Spleen (tissue), 11 donors: ENCODE results near the gene UGT2B7. TPM values are rescaled to one million over a fixed set of nuclear protein-coding genes. Genes with fewer than 3 reads are reported as not detected.
"Not testable (repeated sequence)": the region's sequence is repeated elsewhere in the genome, so short reads cannot be mapped to it uniquely, and the experiment has no call there.

Experiments
- DNase-seq: peaks from one replicate; pipeline ENCODE4 v3.0.0-alpha.2; 2020
- H3K27ac ChIP-seq, 8 donors: fragments of 200-600 bp; sonication (generic) in 7 of 8; 1 replicate in 4 of 8; 2 replicates in 4 of 8; pipeline versions ENCODE4 v1.5.0 to v1.8.0; 2016 to 2021; ENCODE audit warnings: inconsistent platforms in 4 of 8, mild to moderate bottlenecking in 4 of 8, moderate library complexity in 1 of 8
- H3K27me3 ChIP-seq, 7 donors: fragments of 200-600 bp; sonication (generic) in 6 of 7; replicated peaks in 1 of 7; 1 replicate in 4 of 7; 2 replicates in 3 of 7; pipeline versions ENCODE4 v1.5.0 to v1.8.0; 2016 to 2021; ENCODE audit warnings: inconsistent platforms in 3 of 7, mild to moderate bottlenecking in 1 of 7
- H3K36me3 ChIP-seq, 6 donors: fragments of 200-600 bp; sonication (generic) in 5 of 6; 1 replicate in 4 of 6; 2 replicates in 2 of 6; pipeline versions ENCODE4 v1.5.0 to v1.8.0; 2016 to 2021; ENCODE audit warnings: inconsistent platforms in 2 of 6
- H3K4me1 ChIP-seq, 6 donors: fragments of 200-600 bp; sonication (generic) in 5 of 6; 1 replicate in 3 of 6; 2 replicates in 3 of 6; pipeline versions ENCODE4 v1.5.0 to v1.8.0; 2016 to 2021; ENCODE audit warnings: inconsistent platforms in 3 of 6
- H3K4me3 ChIP-seq, 8 donors: fragments of 200-600 bp; sonication (generic) in 7 of 8; 1 replicate in 4 of 8; 2 replicates in 4 of 8; pipeline versions ENCODE4 v1.5.0 to v1.8.0; 2016 to 2021; ENCODE audit warnings: inconsistent platforms in 4 of 8, mild to moderate bottlenecking in 4 of 8, moderate library complexity in 2 of 8
- H3K9me3 ChIP-seq, 8 donors: fragments of 200-600 bp; sonication (generic) in 7 of 8; 1 replicate in 4 of 8; 2 replicates in 4 of 8; pipeline versions ENCODE4 v1.5.0 to v1.8.0; 2016 to 2021; ENCODE audit warnings: inconsistent platforms in 4 of 8
- CTCF ChIP-seq, 11 experiments: fragments of 200-600 bp in 7 of 11; fragments of 450-650 bp in 4 of 11; sonication (generic) in 4 of 11; IDR thresholded peaks in 8 of 11; conservative IDR thresholded peaks in 3 of 11; 1 replicate in 7 of 11; 2 replicates in 4 of 11; pipeline versions ENCODE4 v1.4.0 to v1.8.0; 2016 to 2021; ENCODE audit warnings: antibody characterized with exemption in 11 of 11, inconsistent platforms in 4 of 11, mild to moderate bottlenecking in 1 of 11
- POLR2A ChIP-seq, 3 donors: fragments of 450-650 bp; IDR thresholded peaks; one replicate each; pipeline ENCODE4 v1.5.1; 2017; ENCODE audit warnings: antibody characterized with exemption in 3 of 3, mild to moderate bottlenecking in 1 of 3
- POLR2AphosphoS5 ChIP-seq, 3 donors: sonication (generic); formaldehyde crosslinking; IDR thresholded peaks; one replicate each; pipeline ENCODE4 v1.5.1; 2017; ENCODE audit warnings: antibody characterized with exemption in 3 of 3
- WGBS, 5 donors: extraction: QIAGEN DNeasy Blood & Tissue Kit in 3 of 5; methylation state at CpG; one replicate each; pipeline versions ENCODE4 v1.1.5 to v1.1.7; 2013 to 2018; 5-methylcytosine and 5-hydroxymethylcytosine counted together
- intact Hi-C: fragments of 100-400 bp; cut with DNase I; formaldehyde crosslinking; loops from one replicate; pipeline ENCODE4 v1.15.0; 2023; ENCODE audit warnings: low total_unique reads
- polyA plus RNA-seq, 3 donors: library from polyadenylated mRNA; stranded (reverse); fragments of 200-250 nt; gene quantifications; one replicate each; pipeline ENCODE4 v1.2.1, GENCODE V29; 2013
- total RNA-seq, 7 donors: library from RNA; depleted of rRNA in 3 of 7; stranded (reverse); fragments of >200 nt in 3 of 7; fragmentation: NEBNext Ultra II Directional in 4 of 7; extraction: Animal tissue kit (Norgen Biotek cat#: 25700) in 4 of 7; gene quantifications; one replicate each; pipeline versions ENCODE4 v1.1.0 to v1.2.1, GENCODE V29; 2016 to 2021
- donor health status: healthy with polysubstance abuse.
- donor health status: DM: no; HTN: no; CAD: no; lungs with moderate emphysema.
- donor health status: DM: no; HTN: no; CAD: no.
- donor health status: Bipolar disorder and iron deficiency.
- donor health status: healthy.
- donor health status: DM: no; HTN: no; CAD: no.
- donor health status: DM: yes; HTN: yes; CAD: no.

UGT2B7 gene
- total and polyA plus RNA-seq, 10 donors: not detected

- 11 to 19% (median 15%) methylated on average over 2 of the region's 2 CpGs for WGBS, 5 donors
- Histone ChIP-seq H3K9me3 (peaks cover 0 to 6% (median 0%) of the 10 kb centered on the region in 8 donors), H3K27ac (no peak overlapping the region), H3K36me3 (no peaks in the 10 kb centered on the region), H3K4me3 (no peak overlapping the region), H3K4me1 (no peaks in the 10 kb centered on the region), H3K27me3 (no peaks in the 10 kb centered on the region)
- TF ChIP-seq POLR2AphosphoS5 (IDR thresholded peaks at IDR 0.05) (no peak), POLR2A (IDR thresholded peaks at IDR 0.05) (no peak), CTCF (IDR thresholded peaks at IDR 0.05 in 8 of 11, conservative IDR thresholded peaks at IDR 0.05 in 3 of 11) (no peak)
- intact Hi-C loops: no loop called here
- DNase-seq: no peak
Measured at GRCh38 chr4:69095301-69095731, 958 bp upstream of the UGT2B7 start.

DNA sequence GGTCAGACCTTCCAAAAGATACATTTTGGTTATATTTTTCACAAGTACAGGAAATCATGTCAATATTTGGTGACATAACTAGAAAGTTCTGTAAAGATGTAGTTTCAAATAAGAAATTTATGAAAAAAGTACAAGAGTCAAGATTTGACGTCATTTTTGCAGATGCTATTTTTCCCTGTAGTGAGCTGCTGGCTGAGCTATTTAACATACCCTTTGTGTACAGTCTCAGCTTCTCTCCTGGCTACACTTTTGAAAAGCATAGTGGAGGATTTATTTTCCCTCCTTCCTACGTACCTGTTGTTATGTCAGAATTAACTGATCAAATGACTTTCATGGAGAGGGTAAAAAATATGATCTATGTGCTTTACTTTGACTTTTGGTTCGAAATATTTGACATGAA is 536 bp downstream of the UGT2B7 start:
- Histone ChIP-seq H3K4me1 (no peaks in the 10 kb centered on the region), H3K4me3 (no peak overlapping the region), H3K27ac (no peak overlapping the region), H3K36me3 (no peaks in the 10 kb centered on the region), H3K27me3 (no peaks in the 10 kb centered on the region), H3K9me3 (peaks cover 0 to 6% (median 0%) of the 10 kb centered on the region in 8 donors)
- DNase-seq: no peak
- TF ChIP-seq POLR2A (IDR thresholded peaks at IDR 0.05) (no peak), CTCF (IDR thresholded peaks at IDR 0.05 in 8 of 11, conservative IDR thresholded peaks at IDR 0.05 in 3 of 11) (no peak)
- intact Hi-C loops: no loop called here
- WGBS, 5 donors: 61 to 72% (median 67%) methylated on average over 3 of the region's 3 CpGs

GRCh38 chr4:69098470-69098869 is 2.2 kb downstream of the UGT2B7 start:
- DNase-seq: no peak
- no peak for TF ChIP-seq CTCF (IDR thresholded peaks at IDR 0.05 in 8 of 11, conservative IDR thresholded peaks at IDR 0.05 in 3 of 11)
- no peak for TF ChIP-seq POLR2AphosphoS5 (IDR thresholded peaks at IDR 0.05)
- no peak for TF ChIP-seq POLR2A (IDR thresholded peaks at IDR 0.05)
- Histone ChIP-seq H3K27me3 (no peaks in the 10 kb centered on the region), H3K4me3 (no peak overlapping the region), H3K4me1 (no peaks in the 10 kb centered on the region), H3K36me3 (no peaks in the 10 kb centered on the region), H3K27ac (no peak overlapping the region), H3K9me3 (peaks cover 0 to 1% (median 0%) of the 10 kb centered on the region in 8 donors)
- 84 to 91% (median 85%) methylated on average over 4 of the region's 4 CpGs for WGBS, 5 donors
- intact Hi-C loops: no loop called here

GRCh38 chr4:69099910-69100309 is 3.6 kb downstream of the UGT2B7 start:
- H3K4me3 ChIP-seq: no peak overlapping the region
- 72 to 83% (median 76%) methylated on average over 4 of the region's 4 CpGs for WGBS, 5 donors
- no peaks in the 10 kb centered on the region for H3K27me3 ChIP-seq
- intact Hi-C loops: no loop called here
- no peak overlapping the region for H3K27ac ChIP-seq
- TF ChIP-seq POLR2A (IDR thresholded peaks at IDR 0.05) (no peak), POLR2AphosphoS5 (IDR thresholded peaks at IDR 0.05) (no peak), CTCF (IDR thresholded peaks at IDR 0.05 in 8 of 11, conservative IDR thresholded peaks at IDR 0.05 in 3 of 11) (no peak)
- DNase-seq: no peak
- H3K36me3 ChIP-seq: no peaks in the 10 kb centered on the region
- no peaks in the 10 kb centered on the region for H3K9me3 ChIP-seq
- H3K4me1 ChIP-seq: no peaks in the 10 kb centered on the region

DNA sequence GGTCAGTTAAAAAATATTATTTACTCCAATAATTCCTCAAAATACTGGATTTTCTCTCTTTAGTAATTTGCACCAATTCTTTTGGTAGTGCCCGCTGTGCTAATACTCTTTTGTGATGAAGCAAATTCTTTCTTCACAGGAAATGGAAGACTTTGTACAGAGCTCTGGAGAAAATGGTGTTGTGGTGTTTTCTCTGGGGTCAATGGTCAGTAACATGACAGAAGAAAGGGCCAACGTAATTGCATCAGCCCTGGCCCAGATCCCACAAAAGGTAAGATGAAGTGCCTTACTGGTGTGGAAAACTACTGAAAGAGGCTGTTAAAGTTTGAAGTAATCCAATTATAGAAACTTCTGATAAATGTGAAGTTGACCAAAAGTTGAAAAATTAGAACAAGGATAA is 6.4 kb downstream of the UGT2B7 start:
- intact Hi-C loops, H3K9me3 ChIP-seq, H3K27me3 ChIP-seq, H3K36me3 ChIP-seq, DNase-seq, H3K4me3 ChIP-seq, H3K27ac ChIP-seq, H3K4me1 ChIP-seq: not testable (repeated sequence)
- WGBS, 5 donors: 72 to 77% (median 76%) methylated on average over 2 of the region's 2 CpGs
